ENCODE results near the gene CCM2L. TPM values are rescaled to one million over a fixed set of nuclear protein-coding genes. Genes with fewer than 3 reads are reported as not detected.
A peak's percentile ranks its signal among the peaks of the same experiment; 100 is the strongest.

The CCM2L gene
- total and polyA plus RNA-seq, 4 donors, result 6.6 to 12.8 (median 11.7) TPM

DNA sequence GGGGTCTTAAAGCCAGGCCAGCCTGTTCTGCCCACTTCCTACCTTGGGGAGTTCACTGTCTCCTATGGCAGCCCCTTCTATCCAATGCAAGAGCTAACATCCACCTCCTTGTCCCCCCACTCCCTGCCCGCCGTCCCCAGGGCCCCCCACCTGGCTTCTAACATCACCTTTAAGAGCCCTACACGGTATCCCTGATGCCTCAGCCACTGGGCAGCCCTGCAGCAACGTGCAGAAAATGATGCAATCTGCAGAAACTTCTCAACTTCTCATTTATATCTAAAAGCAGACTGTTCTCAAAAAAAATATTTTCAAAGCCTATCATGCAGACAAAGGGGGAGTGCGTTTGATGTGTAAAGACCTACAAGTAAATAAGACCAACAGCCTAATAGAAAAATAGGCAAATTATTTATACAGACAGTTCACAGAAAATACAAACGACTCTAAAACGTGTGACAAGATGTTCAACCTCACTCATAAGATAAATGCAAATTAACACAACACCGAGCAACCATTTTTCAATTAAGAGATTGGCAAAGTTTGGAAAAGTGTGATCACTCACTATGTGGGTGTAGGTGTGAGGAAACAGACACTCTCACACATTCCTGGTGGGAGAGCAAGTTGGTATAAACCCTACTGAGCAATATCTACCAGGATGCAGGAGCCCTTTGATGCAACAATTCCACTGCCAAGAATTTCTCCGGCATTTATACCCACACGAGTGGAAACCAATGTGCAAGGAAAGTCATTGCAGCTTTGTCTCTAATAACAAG lies 26.7 kb downstream of the CCM2L start:
- peaks cover 0 to 13% (median 6%) of the 10 kb centered on the region in 3 donors for H3K27me3 ChIP-seq (ENCODE audit: control insufficient read depth in 3 of 3, insufficient read depth in 3 of 3, low read length in 2 of 3)
- H3K4me3 ChIP-seq, result no peak overlapping the region

DNA sequence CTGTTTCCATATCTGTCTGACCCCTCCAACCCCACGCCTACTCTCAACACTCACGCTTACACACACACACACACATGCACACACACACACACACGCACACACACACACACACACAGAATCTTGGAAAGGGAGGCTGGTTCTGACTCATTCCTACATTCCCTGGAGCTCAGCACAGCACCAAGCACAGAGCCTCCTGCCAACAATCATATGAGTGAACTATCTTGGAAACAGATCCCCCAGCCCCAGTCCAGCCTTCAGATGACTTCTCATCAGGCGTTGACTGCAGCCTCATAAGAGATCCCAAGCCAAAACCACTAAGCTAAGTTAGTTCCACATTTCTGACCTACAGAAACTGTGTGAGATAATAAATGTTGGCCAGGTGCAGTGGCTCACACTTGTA lies 27.7 kb downstream of the CCM2L start:
- H3K9ac ChIP-seq (ENCODE audit: insufficient read depth in 1 of 2, low read length in 2 of 2), result no peak overlapping the region
- peaks cover 0 to 1% (median 0%) of the 10 kb centered on the region in 5 donors for H3K4me1 ChIP-seq (ENCODE audit: control insufficient read depth in 5 of 5, insufficient read depth in 5 of 5, low read length in 5 of 5)
- TF ChIP-seq, protein P1, sequence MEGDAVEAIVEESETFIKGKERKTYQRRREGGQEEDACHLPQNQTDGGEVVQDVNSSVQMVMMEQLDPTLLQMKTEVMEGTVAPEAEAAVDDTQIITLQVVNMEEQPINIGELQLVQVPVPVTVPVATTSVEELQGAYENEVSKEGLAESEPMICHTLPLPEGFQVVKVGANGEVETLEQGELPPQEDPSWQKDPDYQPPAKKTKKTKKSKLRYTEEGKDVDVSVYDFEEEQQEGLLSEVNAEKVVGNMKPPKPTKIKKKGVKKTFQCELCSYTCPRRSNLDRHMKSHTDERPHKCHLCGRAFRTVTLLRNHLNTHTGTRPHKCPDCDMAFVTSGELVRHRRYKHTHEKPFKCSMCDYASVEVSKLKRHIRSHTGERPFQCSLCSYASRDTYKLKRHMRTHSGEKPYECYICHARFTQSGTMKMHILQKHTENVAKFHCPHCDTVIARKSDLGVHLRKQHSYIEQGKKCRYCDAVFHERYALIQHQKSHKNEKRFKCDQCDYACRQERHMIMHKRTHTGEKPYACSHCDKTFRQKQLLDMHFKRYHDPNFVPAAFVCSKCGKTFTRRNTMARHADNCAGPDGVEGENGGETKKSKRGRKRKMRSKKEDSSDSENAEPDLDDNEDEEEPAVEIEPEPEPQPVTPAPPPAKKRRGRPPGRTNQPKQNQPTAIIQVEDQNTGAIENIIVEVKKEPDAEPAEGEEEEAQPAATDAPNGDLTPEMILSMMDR (IDR thresholded peaks at IDR 0.05; ENCODE audit: control extremely low read depth, extremely low read depth), result no peak
- H3K27ac ChIP-seq (ENCODE audit: low read depth in 1 of 2, low read length in 1 of 2), result no peak overlapping the region
- 63 to 69% methylated on average over 4 of the region's 4 CpGs for WGBS, 2 donors
- peaks cover 0 to 4% (median 1%) of the 10 kb centered on the region in 4 donors for H3K9me3 ChIP-seq (ENCODE audit: control insufficient read depth in 4 of 4, insufficient read depth in 3 of 4, low read length in 3 of 4)
- peaks cover 0 to 5% (median 3%) of the 10 kb centered on the region in 3 donors for H3K27me3 ChIP-seq (ENCODE audit: control insufficient read depth in 3 of 3, insufficient read depth in 3 of 3, low read length in 2 of 3)
- ATAC-seq (ENCODE audit: insufficient read depth, low FRiP score) (no peak), DNase-seq (no peak)
- H3K4me3 ChIP-seq, result no peak overlapping the region
- no peaks in the 10 kb centered on the region for H3K36me3 ChIP-seq (ENCODE audit: control insufficient read depth in 4 of 4, insufficient read depth in 4 of 4, low read length in 4 of 4)

More for the DNA sequence above, 26.7 kb downstream of the CCM2L start:
- WGBS, 2 donors, result 43 to 47% methylated on average over 10 of the region's 10 CpGs
- no peak for DNase-seq
- peaks cover 0 to 1% (median 0%) of the 10 kb centered on the region in 5 donors for H3K4me1 ChIP-seq (ENCODE audit: control insufficient read depth in 5 of 5, insufficient read depth in 5 of 5, low read length in 5 of 5)
- no peak overlapping the region for H3K9ac ChIP-seq (ENCODE audit: insufficient read depth in 1 of 2, low read length in 2 of 2)
- no peak overlapping the region for H3K27ac ChIP-seq (ENCODE audit: low read depth in 1 of 2, low read length in 1 of 2)
- no peak for ATAC-seq (ENCODE audit: insufficient read depth, low FRiP score)
- TF ChIP-seq, protein P1 (IDR thresholded peaks at IDR 0.05; ENCODE audit: control extremely low read depth, extremely low read depth), result no peak
- no peaks in the 10 kb centered on the region for H3K36me3 ChIP-seq (ENCODE audit: control insufficient read depth in 4 of 4, insufficient read depth in 4 of 4, low read length in 4 of 4)
- H3K9me3 ChIP-seq (ENCODE audit: control insufficient read depth in 4 of 4, insufficient read depth in 3 of 4, low read length in 3 of 4), result peaks cover 0 to 4% (median 1%) of the 10 kb centered on the region in 4 donors

DNA sequence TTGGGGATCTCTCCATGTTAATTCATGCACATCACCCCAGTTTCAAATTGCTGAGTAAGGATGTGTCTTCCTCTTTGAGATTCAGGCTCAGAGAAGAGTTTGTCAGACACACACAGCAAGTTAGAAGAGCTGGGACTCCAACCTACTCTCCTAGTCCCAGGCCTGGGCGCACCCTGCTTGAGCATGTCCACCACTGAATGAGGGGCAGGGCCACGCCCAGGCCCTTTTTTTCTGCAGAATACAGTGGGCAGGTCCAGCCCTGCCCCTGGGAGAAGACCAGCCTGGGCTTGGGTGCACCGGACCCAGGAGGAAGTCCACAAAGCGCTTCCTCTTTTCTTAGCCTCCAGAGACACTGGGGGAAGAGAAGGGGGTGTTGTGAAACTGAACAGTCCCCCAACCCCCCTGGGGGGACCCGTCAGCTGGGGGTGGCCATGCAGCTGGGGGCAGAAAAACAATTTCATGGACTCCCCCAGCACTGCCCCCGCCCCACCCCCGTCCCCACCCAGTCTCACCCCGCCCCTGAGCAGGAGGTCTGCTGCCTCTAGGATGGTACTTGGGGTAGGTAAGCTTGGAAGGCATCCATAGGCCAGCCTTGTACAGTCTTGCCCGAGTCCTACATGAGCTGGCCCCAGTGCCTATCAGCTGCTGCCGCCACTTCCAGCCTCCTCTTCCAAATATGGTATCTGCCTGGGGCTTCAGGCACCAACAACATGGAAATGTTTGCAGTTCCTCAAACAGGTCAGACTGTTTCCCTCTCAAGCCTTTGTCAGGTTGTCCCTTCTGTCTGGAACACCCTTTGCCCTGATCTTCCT lies 30.1 kb downstream of the CCM2L start:
- peaks cover 0 to 4% (median 1%) of the 10 kb centered on the region in 4 donors for H3K9me3 ChIP-seq (ENCODE audit: control insufficient read depth in 4 of 4, insufficient read depth in 3 of 4, low read length in 3 of 4)
- H3K27ac ChIP-seq (ENCODE audit: low read depth in 1 of 2, low read length in 1 of 2), result peak overlapping the region in 1 of 2 donors; percentile 67
- peaks cover 0 to 1% (median 0%) of the 10 kb centered on the region in 5 donors for H3K4me1 ChIP-seq (ENCODE audit: control insufficient read depth in 5 of 5, insufficient read depth in 5 of 5, low read length in 5 of 5)
- 35 to 50% methylated on average over 10 of the region's 10 CpGs for WGBS, 2 donors
- no peaks in the 10 kb centered on the region for H3K36me3 ChIP-seq (ENCODE audit: control insufficient read depth in 4 of 4, insufficient read depth in 4 of 4, low read length in 4 of 4)
- no peak overlapping the region for H3K4me3 ChIP-seq
- peaks cover 0 to 3% (median 3%) of the 10 kb centered on the region in 3 donors for H3K27me3 ChIP-seq (ENCODE audit: control insufficient read depth in 3 of 3, insufficient read depth in 3 of 3, low read length in 2 of 3)
- DNase-seq (no peak), ATAC-seq (ENCODE audit: insufficient read depth, low FRiP score) (peak; percentile 79)
- H3K9ac ChIP-seq (ENCODE audit: insufficient read depth in 1 of 2, low read length in 2 of 2), result no peak overlapping the region
- TF ChIP-seq, protein P1 (IDR thresholded peaks at IDR 0.05; ENCODE audit: control extremely low read depth, extremely low read depth), result no peak
